ENCODE data around the gene SULT1A1. TPM values are rescaled to one million over a fixed set of nuclear protein-coding genes. Genes with fewer than 3 reads are reported as not detected.
"Not testable (repeated sequence)": the region's sequence is repeated elsewhere in the genome, so short reads cannot be mapped to it uniquely, and the experiment has no call there.

SULT1A1 gene
- total RNA-seq, 1 experiment from 2014 or later = 1.5 TPM

DNA sequence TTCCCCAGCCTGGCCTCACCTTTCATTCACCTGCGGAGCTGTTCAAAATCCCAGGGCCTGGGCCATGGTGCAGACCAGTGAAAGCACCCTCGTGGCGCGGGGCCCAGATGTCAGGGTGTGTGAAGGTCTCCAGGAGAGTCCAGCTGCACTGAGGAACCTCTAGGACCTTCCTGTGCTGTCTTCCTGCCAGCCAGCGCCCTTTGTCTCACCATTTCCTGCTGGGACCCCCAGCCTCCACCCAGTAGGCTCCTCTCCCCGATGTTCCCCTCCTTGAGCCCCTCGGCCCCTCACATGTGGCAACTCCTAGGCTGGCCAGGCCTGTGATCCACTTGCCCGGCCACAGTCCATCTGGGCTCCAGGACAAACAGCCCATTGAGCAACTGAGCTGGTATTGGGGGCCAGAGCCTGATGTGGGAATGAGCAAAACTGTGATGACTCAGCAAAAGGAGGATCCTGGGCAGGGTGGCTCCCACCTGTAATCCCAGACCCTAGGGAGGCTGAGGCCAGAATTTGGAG is 13.7 kb downstream of the SULT1A1 start:
- no TSS peak for BruUV-seq (replicated peaks)
- POLR2A ChIA-PET = no interaction called here
- H3K4me3 ChIP-seq (ENCODE audit: low read depth in 2 of 2, low read length in 2 of 2) = no peak overlapping the region
- no peaks in the 10 kb centered on the region for H3K4me1 ChIP-seq (ENCODE audit: control insufficient read depth, insufficient read depth, low read length)
- in situ Hi-C loops (cut with HindIII; ENCODE audit: low pct_unique_long_range_greater_than_20kb, low sequenced_read_pairs) = no loop called here
- no peaks in the 10 kb centered on the region for H3K36me3 ChIP-seq (ENCODE audit: control insufficient read depth, insufficient read depth, low read length)
- no peak overlapping the region for H3K27ac ChIP-seq (ENCODE audit: low read length)
- no peaks in the 10 kb centered on the region for H3K27me3 ChIP-seq (ENCODE audit: control insufficient read depth, insufficient read depth, low read length)
- CTCF ChIA-PET = no interaction called here
- TF ChIP-seq POLR2AphosphoS5 (IDR thresholded peaks at IDR 0.05; ENCODE audit: low read depth, low read length) = no peak
- TF ChIP-seq, protein P1, sequence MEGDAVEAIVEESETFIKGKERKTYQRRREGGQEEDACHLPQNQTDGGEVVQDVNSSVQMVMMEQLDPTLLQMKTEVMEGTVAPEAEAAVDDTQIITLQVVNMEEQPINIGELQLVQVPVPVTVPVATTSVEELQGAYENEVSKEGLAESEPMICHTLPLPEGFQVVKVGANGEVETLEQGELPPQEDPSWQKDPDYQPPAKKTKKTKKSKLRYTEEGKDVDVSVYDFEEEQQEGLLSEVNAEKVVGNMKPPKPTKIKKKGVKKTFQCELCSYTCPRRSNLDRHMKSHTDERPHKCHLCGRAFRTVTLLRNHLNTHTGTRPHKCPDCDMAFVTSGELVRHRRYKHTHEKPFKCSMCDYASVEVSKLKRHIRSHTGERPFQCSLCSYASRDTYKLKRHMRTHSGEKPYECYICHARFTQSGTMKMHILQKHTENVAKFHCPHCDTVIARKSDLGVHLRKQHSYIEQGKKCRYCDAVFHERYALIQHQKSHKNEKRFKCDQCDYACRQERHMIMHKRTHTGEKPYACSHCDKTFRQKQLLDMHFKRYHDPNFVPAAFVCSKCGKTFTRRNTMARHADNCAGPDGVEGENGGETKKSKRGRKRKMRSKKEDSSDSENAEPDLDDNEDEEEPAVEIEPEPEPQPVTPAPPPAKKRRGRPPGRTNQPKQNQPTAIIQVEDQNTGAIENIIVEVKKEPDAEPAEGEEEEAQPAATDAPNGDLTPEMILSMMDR (IDR thresholded peaks at IDR 0.05) = no peak
- no peak for TF ChIP-seq TCF7L2 (IDR thresholded peaks at IDR 0.05; ENCODE audit: low read depth, low read length)
- TF ChIP-seq SIN3A (IDR thresholded peaks at IDR 0.05; ENCODE audit: borderline replicate concordance, insufficient read depth, low read depth, low read length) = no peak
- TF ChIP-seq, protein P2, sequence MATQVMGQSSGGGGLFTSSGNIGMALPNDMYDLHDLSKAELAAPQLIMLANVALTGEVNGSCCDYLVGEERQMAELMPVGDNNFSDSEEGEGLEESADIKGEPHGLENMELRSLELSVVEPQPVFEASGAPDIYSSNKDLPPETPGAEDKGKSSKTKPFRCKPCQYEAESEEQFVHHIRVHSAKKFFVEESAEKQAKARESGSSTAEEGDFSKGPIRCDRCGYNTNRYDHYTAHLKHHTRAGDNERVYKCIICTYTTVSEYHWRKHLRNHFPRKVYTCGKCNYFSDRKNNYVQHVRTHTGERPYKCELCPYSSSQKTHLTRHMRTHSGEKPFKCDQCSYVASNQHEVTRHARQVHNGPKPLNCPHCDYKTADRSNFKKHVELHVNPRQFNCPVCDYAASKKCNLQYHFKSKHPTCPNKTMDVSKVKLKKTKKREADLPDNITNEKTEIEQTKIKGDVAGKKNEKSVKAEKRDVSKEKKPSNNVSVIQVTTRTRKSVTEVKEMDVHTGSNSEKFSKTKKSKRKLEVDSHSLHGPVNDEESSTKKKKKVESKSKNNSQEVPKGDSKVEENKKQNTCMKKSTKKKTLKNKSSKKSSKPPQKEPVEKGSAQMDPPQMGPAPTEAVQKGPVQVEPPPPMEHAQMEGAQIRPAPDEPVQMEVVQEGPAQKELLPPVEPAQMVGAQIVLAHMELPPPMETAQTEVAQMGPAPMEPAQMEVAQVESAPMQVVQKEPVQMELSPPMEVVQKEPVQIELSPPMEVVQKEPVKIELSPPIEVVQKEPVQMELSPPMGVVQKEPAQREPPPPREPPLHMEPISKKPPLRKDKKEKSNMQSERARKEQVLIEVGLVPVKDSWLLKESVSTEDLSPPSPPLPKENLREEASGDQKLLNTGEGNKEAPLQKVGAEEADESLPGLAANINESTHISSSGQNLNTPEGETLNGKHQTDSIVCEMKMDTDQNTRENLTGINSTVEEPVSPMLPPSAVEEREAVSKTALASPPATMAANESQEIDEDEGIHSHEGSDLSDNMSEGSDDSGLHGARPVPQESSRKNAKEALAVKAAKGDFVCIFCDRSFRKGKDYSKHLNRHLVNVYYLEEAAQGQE (IDR thresholded peaks at IDR 0.05; ENCODE audit: insufficient read depth in 1 of 2, low read depth in 2 of 2, low read length in 1 of 2) = no peak
- ATAC-seq (no peak), DNase-seq (ENCODE audit: low read depth, low spot score) (no peak)
- no peaks in the 10 kb centered on the region for H3K9me3 ChIP-seq (ENCODE audit: control insufficient read depth, insufficient read depth, low read depth, low read length)
- intact Hi-C loops (cut with micrococcal nuclease; ENCODE audit: unreplicated experiment) = no loop called here

DNA sequence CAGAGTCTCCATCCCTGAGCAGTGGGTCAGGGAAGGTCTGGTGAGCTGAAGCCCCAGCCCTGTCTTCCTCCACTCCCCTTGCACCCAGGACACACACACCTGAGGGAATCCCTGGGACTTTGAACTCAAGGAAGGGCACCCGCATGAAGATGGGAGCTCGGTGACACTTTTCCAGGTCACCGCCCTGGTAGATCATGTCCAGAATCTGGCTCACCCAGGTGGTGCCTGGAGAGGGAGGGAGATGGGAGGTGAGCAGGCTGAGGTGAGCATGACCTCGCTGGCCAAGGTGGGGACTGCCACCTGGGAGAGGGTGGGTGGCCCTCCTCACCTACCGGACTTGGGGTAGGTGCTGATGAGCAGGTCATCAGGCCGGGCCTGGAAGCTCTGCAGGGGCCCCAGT is 14.4 kb downstream of the SULT1A1 start:
- DNase-seq (ENCODE audit: low read depth, low spot score); intact Hi-C loops (cut with micrococcal nuclease; ENCODE audit: unreplicated experiment); H3K4me3 ChIP-seq (ENCODE audit: low read depth in 2 of 2, low read length in 2 of 2); H3K4me1 ChIP-seq (ENCODE audit: control insufficient read depth, insufficient read depth, low read length); H3K27me3 ChIP-seq (ENCODE audit: control insufficient read depth, insufficient read depth, low read length); CTCF ChIA-PET; in situ Hi-C loops (cut with HindIII; ENCODE audit: low pct_unique_long_range_greater_than_20kb, low sequenced_read_pairs); POLR2A ChIA-PET; H3K27ac ChIP-seq (ENCODE audit: low read length); H3K36me3 ChIP-seq (ENCODE audit: control insufficient read depth, insufficient read depth, low read length); BruUV-seq (replicated peaks); H3K9me3 ChIP-seq (ENCODE audit: control insufficient read depth, insufficient read depth, low read depth, low read length); ATAC-seq: not testable (repeated sequence)

DNA sequence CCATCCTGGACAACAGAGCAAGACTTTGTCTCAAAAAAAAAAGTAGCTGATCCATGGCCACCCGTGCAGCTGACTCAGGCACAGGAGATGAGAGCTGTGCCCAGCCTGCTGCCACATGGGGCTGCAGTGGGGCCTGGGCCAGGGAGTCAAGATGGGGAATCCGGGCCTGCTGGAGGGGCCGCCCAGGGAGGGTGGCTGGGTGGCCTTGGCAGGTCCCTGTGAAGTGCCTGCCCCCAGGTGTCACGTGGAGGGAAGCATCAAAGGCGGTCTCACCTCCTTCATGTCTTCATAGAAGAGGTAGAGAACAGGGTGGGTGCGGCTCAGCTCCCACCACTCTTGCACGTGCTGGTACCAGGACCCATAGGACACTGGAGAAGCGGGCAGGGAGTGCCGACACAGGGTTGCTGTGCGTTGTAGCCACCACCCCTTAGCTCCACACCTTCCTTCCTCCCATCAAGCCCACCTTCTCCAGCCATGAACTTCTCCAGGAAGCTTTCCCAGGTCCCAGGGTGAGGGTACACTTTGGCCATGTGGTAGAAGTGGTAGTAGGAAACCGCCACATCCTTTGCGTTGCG is 16.8 kb downstream of the SULT1A1 start:
- in situ Hi-C loops (cut with HindIII; ENCODE audit: low pct_unique_long_range_greater_than_20kb, low sequenced_read_pairs) = no loop called here
- H3K27me3 ChIP-seq (ENCODE audit: control insufficient read depth, insufficient read depth, low read length) = no peaks in the 10 kb centered on the region
- H3K4me1 ChIP-seq (ENCODE audit: control insufficient read depth, insufficient read depth, low read length) = no peaks in the 10 kb centered on the region
- H3K9me3 ChIP-seq (ENCODE audit: control insufficient read depth, insufficient read depth, low read depth, low read length) = no peaks in the 10 kb centered on the region
- ChIA-PET POLR2A (no interaction called here), CTCF (no interaction called here)
- no peak overlapping the region for H3K27ac ChIP-seq (ENCODE audit: low read length)
- H3K4me3 ChIP-seq (ENCODE audit: low read depth in 2 of 2, low read length in 2 of 2) = no peak overlapping the region
- intact Hi-C loops (cut with micrococcal nuclease; ENCODE audit: unreplicated experiment) = no loop called here
- H3K36me3 ChIP-seq (ENCODE audit: control insufficient read depth, insufficient read depth, low read length) = no peaks in the 10 kb centered on the region
- ATAC-seq = no peak
- TF ChIP-seq, protein P1 (IDR thresholded peaks at IDR 0.05) = no peak
- TF ChIP-seq SIN3A (IDR thresholded peaks at IDR 0.05; ENCODE audit: borderline replicate concordance, insufficient read depth, low read depth, low read length) = no peak
- TF ChIP-seq, protein P2 (IDR thresholded peaks at IDR 0.05; ENCODE audit: insufficient read depth in 1 of 2, low read depth in 2 of 2, low read length in 1 of 2) = no peak
- no peak for TF ChIP-seq POLR2AphosphoS5 (IDR thresholded peaks at IDR 0.05; ENCODE audit: low read depth, low read length)
- TF ChIP-seq TCF7L2 (IDR thresholded peaks at IDR 0.05; ENCODE audit: low read depth, low read length) = no peak
- DNase-seq (ENCODE audit: low read depth, low spot score) = no peak
- no TSS peak for BruUV-seq (replicated peaks)

All from Panc1 (cell line).